Measurements from ENCODE around the gene IL19. TPM values are rescaled to one million over a fixed set of nuclear protein-coding genes. Genes with fewer than 3 reads are reported as not detected.

IL19 gene
- total RNA-seq, 1 donor from 2014 or later, result not detected

- peak; percentile 57 for DNase-seq (ENCODE audit: low read depth, low spot score)
- Mint-ChIP-seq H3K27me3 (ENCODE audit: low read depth) (no peaks in the 10 kb centered on the region), H3K4me3 (no peak overlapping the region), H3K27ac (ENCODE audit: unreplicated experiment) (no peak overlapping the region), H3K9me3 (no peaks in the 10 kb centered on the region), H3K4me1 (peaks cover 16% of the 10 kb centered on the region), H3K36me3 (ENCODE audit: low read depth) (no peaks in the 10 kb centered on the region)
- TF ChIP-seq CTCF (conservative IDR thresholded peaks at IDR 0.05), result peak; percentile 64
These were observed 45.2 kb upstream of the IL19 start for GRCh38 chr1:206725109-206725963.

DNA sequence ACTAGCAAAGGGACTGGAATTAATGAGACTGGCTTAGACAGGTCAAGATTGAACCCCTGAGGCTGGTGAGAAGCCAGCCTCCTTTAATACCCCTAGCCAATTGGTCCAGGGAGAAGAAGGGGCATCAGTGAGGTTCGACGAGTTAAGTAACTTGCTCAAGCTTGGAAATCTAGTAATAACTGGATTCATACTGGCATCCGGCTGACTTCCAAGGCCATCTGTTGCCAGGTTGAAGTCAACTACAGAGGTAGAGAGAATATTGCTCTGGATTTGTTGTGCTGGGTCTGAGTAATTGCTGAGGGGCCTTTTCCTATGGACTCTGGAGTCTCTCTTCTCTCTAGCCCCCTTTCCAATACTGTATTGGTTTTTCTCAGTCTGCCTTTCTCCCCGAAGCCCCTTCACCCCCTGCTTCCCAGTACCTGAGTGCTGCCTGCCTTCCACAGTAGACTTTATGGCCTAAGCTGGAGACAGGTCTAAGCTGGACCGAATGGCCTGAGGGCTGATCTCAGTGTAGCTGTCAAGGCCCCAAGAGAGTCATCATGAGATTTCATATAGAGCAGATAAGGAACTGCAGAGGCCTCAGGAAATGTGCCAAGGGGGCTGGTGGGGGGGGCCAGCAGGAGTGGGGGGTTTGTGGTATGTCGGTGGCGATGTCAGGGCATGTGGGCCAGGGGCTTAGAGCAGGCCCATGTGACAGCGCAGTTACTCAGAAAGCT is 42.4 kb upstream of the IL19 start:
- DNase-seq (ENCODE audit: low read depth, low spot score), result no peak
- Mint-ChIP-seq H3K4me3 (no peak overlapping the region), H3K36me3 (ENCODE audit: low read depth) (no peaks in the 10 kb centered on the region), H3K27ac (ENCODE audit: unreplicated experiment) (no peak overlapping the region), H3K9me3 (no peaks in the 10 kb centered on the region), H3K27me3 (ENCODE audit: low read depth) (no peaks in the 10 kb centered on the region), H3K4me1 (peaks cover 16% of the 10 kb centered on the region)
- no peak for TF ChIP-seq CTCF (conservative IDR thresholded peaks at IDR 0.05)

DNA sequence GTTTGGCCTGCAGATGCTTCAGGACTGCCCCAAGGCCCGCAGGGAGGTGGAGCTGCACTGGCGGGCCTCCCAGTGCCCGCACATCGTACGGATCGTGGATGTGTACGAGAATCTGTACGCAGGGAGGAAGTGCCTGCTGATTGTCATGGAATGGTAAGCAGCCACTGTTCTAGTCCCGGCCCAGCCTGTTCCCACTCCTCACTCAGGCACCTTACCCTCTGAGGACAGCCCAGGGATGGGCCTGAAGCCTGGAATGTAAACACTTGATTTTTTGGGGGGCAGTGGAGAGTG is 41.9 kb upstream of the IL19 start:
- DNase-seq (ENCODE audit: low read depth, low spot score), result no peak
- Mint-ChIP-seq H3K4me3 (no peak overlapping the region), H3K9me3 (no peaks in the 10 kb centered on the region), H3K36me3 (ENCODE audit: low read depth) (no peaks in the 10 kb centered on the region), H3K27ac (ENCODE audit: unreplicated experiment) (peak overlapping the region; percentile 52), H3K27me3 (ENCODE audit: low read depth) (no peaks in the 10 kb centered on the region), H3K4me1 (peaks cover 16% of the 10 kb centered on the region)
- no peak for TF ChIP-seq CTCF (conservative IDR thresholded peaks at IDR 0.05)

DNA sequence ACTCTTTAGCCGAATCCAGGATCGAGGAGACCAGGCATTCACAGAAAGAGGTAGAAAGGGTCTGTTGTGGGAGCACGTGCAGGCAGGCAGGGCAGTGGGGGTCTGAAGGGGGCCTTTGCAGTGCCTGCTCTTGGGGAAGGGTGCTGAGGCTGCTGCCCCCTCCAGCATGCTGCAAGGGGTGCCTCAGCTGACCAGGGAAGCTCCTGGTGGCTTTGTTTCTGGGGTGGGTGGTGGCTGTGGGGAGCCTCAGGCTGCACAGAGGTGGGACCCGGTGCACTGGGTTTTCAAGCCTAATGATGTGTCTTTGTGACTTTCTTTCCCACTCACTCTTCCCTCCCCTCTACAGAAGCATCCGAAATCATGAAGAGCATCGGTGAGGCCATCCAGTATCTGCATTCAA is 41.5 kb upstream of the IL19 start:
- H3K27ac Mint-ChIP-seq (ENCODE audit: unreplicated experiment), result peak overlapping the region; percentile 52
- peaks cover 12% of the 10 kb centered on the region for H3K4me1 Mint-ChIP-seq

GRCh38 chr1:206729507-206729906 is 41.1 kb upstream of the IL19 start:
- no peak for DNase-seq (ENCODE audit: low read depth, low spot score)
- Mint-ChIP-seq H3K4me3 (no peak overlapping the region), H3K27ac (ENCODE audit: unreplicated experiment) (no peak overlapping the region), H3K27me3 (ENCODE audit: low read depth) (no peaks in the 10 kb centered on the region), H3K4me1 (peaks cover 9% of the 10 kb centered on the region), H3K9me3 (no peaks in the 10 kb centered on the region), H3K36me3 (ENCODE audit: low read depth) (no peaks in the 10 kb centered on the region)
- no peak for TF ChIP-seq CTCF (conservative IDR thresholded peaks at IDR 0.05)

More for the DNA sequence above, 41.5 kb upstream of the IL19 start:
- Mint-ChIP-seq H3K9me3 (no peaks in the 10 kb centered on the region), H3K4me3 (no peak overlapping the region), H3K27me3 (ENCODE audit: low read depth) (no peaks in the 10 kb centered on the region), H3K36me3 (ENCODE audit: low read depth) (no peaks in the 10 kb centered on the region)
- TF ChIP-seq CTCF (conservative IDR thresholded peaks at IDR 0.05), result no peak
- DNase-seq (ENCODE audit: low read depth, low spot score), result no peak
